WERI-Rb-1 (cell line): ENCODE results near the gene RNU1-2.
"Not testable (repeated sequence)": the region's sequence is repeated elsewhere in the genome, so short reads cannot be mapped to it uniquely, and the experiment has no call there.

Source experiments
- DNase-seq: peaks from one replicate; pipeline ENCODE4 v3.0.0-alpha.2; 2020
- H3K27ac ChIP-seq: fragments of 250-450 bp; sonication (Bioruptor Pico); 2 replicates; pipeline ENCODE4 v1.5.1; 2020; ENCODE audit warnings: mild to moderate bottlenecking, moderate library complexity
- H3K27me3 ChIP-seq: fragments of 250-450 bp; sonication (Bioruptor Pico); 2 replicates; pipeline ENCODE4 v1.5.1; 2021; ENCODE audit warnings: mild to moderate bottlenecking, low read depth, moderate library complexity; ENCODE audit not compliant: insufficient read depth, severe bottlenecking
- H3K36me3 ChIP-seq: fragments of 250-450 bp; sonication (Bioruptor Pico); 2 replicates; pipeline ENCODE4 v1.5.1; 2020; ENCODE audit warnings: mild to moderate bottlenecking, moderate library complexity
- H3K4me3 ChIP-seq: 2 replicates; pipeline ENCODE4 v1.5.1; 2011; ENCODE audit warnings: low read depth, mild to moderate bottlenecking, control low read depth, low read length
- H3K9me3 ChIP-seq: fragments of 250-450 bp; sonication (Bioruptor Pico); 2 replicates; pipeline ENCODE4 v1.5.1; 2021; ENCODE audit warnings: mild to moderate bottlenecking, moderate library complexity; ENCODE audit not compliant: severe bottlenecking
- CTCF ChIP-seq: IDR thresholded peaks from 2 replicates; pipeline ENCODE4 v1.5.1; 2011; ENCODE audit warnings: low read depth, mild to moderate bottlenecking, control low read depth, inconsistent platforms, low read length

Gene RNU1-2

GRCh38 chr1:16938351-16939321 is 42.9 kb downstream of the RNU1-2 start:
- H3K27ac ChIP-seq: no peak overlapping the region
- no peak overlapping the region for H3K4me3 ChIP-seq
- DNase-seq: no peak
- H3K36me3 ChIP-seq: peaks cover 52% of the 10 kb centered on the region
- H3K9me3 ChIP-seq: no peaks in the 10 kb centered on the region
- no peak for TF ChIP-seq CTCF
- H3K27me3 ChIP-seq: no peaks in the 10 kb centered on the region

GRCh38 chr1:16939386-16940180 is 43.8 kb downstream of the RNU1-2 start:
- DNase-seq, H3K27ac ChIP-seq, H3K4me3 ChIP-seq, H3K9me3 ChIP-seq, H3K27me3 ChIP-seq: not testable (repeated sequence)
- peaks cover 48% of the 10 kb centered on the region for H3K36me3 ChIP-seq

- H3K27me3 ChIP-seq: no peaks in the 10 kb centered on the region
- no peak for DNase-seq
- peaks cover 39% of the 10 kb centered on the region for H3K36me3 ChIP-seq
- H3K9me3 ChIP-seq: no peaks in the 10 kb centered on the region
- TF ChIP-seq CTCF: no peak
- no peak overlapping the region for H3K27ac ChIP-seq
- H3K4me3 ChIP-seq: no peak overlapping the region
Observed at GRCh38 chr1:16944038-16944437, 48.3 kb downstream of the RNU1-2 start.

GRCh38 chr1:16945512-16945911 is 49.7 kb downstream of the RNU1-2 start:
- H3K27ac ChIP-seq, H3K4me3 ChIP-seq, DNase-seq, H3K27me3 ChIP-seq, H3K9me3 ChIP-seq: not testable (repeated sequence)
- peaks cover 30% of the 10 kb centered on the region for H3K36me3 ChIP-seq
